Measurements from ENCODE around the gene LRP5.

- TF ChIP-seq GATA3 (IDR thresholded peaks at IDR 0.05; ENCODE audit: low read depth, low read length) (no peak), GATA2 (IDR thresholded peaks at IDR 0.05; ENCODE audit: low read depth, low read length) (no peak)
These were observed 3.0 kb downstream of the LRP5 start for GRCh38 chr11:68315171-68315920.

All from SH-SY5Y (cell line).